Fibroblast of upper back skin (primary cell): ENCODE results near the gene MYO7B.
"Not testable (repeated sequence)": the region's sequence is repeated elsewhere in the genome, so short reads cannot be mapped to it uniquely, and the experiment has no call there.

Source experiments
- DNase-seq: peaks from one replicate; pipeline ENCODE4 v3.0.0-alpha.2; 2013

MYO7B gene

GRCh38 chr2:127524198-127524834, 11.2 kb upstream of the MYO7B start:
- not testable (repeated sequence) for DNase-seq

- peak; percentile 43 for DNase-seq
Observed at GRCh38 chr2:127525691-127526131, 9.8 kb upstream of the MYO7B start.

- peak; percentile 96 for DNase-seq
Observed at GRCh38 chr2:127526132-127527000, 9.1 kb upstream of the MYO7B start, which contains the start of gene IWS1. TSS of gene IWS1 (minus strand) at chr2:127526489. CDS start at chr2:127526208, 281 bp downstream.

DNA sequence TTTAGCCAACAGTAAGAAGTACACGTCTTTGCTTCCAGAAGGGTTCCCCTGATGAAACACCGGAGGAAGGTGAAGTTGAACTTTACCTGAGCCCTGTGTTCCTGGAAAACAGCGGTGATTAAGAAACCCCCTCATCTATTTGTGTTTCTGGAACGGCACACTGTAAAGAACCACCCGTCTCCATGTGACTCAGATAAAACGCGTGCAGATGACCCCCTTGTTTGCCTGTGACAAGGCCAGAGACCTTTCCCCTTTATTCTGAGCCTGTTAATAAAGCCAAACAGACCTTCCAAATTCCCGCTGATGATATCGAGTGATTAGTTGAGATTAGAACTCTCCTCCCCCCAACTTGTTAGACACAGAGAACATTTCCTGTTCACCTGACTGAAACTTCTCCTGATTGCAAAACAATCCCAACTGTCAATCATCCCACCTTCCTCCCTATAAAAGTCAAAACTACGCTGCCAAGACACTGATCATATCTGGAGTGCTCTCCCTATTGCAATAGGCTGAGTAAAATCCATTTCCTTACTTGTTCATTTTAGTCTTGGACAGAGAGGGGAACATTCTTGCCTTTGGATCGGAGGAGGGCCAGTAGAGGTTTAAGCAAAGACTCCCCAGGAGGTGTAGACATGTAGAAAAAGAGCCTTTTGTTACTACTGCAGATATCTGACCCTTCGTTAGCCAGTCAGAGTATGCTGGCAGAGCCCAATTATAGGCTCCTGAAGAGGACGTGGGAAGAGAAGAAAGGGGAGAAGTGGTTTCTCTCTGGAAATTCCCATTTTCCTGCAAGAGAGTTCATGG, 8.3 kb upstream of the MYO7B start:
- no peak for DNase-seq

DNA sequence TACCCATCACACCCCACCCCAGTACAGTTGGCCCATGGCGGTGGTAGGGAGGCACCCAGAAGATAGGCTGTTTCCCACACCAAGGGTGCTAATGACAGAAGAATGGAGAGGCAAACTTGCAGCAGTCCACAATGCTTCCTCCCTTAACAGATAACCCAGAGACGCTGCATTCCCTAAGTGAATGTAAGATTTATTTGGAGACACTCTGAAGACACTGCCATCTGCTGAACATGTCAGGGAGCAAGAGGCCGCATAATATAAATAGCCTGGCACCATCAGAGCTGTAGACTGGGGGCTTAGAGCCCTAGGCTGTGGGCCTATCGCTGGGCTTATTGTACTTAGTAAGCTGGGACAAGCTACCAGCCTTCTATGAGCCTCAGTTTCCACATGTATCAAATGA, 7.0 kb upstream of the MYO7B start:
- no peak for DNase-seq

GRCh38 chr2:127529416-127529815, 6.1 kb upstream of the MYO7B start:
- DNase-seq = not testable (repeated sequence)

GRCh38 chr2:127530245-127531140, 5.0 kb upstream of the MYO7B start:
- DNase-seq = no peak

DNA sequence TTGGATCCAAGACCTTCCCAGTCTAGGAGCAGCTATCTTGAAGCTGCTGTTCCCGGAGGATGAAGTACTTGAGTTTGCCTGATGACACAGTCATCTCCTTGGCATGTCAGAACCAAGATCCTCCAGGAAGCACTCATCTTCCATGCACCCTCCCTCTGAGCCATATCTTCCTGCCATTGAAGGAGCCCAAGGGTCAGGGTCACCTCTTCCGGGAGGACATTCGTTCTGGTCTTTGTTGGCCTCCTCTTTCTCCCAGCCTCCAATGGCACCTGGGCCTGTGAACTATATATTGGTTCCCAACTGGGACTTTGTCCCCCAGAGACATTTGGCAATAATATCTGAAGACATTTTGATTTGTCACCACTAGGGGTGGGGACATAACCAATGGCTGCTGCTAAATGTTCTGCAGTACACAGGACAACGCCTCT, 4.2 kb upstream of the MYO7B start:
- DNase-seq = no peak

DNA sequence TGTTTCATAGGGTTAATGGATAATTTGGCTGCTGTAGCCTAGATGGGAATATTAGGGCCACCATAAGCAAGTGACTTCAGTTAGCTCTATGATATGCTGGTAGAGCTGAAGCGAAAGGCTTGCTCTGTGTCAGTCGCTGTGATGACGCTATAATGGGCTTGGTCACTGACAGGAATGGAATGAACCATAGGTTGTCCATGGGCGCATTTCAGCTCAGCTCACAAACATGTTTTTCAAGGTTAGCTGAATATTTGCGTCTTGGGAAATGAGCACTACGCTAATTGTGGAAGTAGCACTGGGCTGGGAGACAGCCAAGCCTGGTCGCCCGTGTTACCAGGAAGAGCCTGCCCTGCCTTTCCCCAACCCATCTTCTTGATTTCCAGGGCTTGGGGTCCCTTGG, 3.2 kb upstream of the MYO7B start:
- no peak for DNase-seq

DNA sequence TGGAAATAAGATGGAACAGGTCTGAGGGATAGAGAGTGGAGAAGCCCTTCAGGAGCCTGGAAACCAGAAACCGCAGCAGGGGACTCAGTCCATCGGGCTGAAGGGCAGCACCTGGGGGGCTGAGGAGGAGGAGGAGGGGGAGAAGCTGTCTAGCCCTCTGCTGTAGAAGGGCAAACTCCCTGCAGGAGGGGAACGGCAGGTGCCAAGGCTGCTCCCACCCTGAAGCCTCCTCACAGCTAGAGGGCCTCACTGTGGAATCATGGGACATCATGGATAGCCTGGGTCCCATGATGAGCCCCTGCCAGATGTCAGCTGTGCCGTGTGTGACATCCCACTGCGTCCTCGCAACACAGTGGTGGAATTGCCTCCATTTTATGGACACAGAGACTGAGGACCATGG, 435 bp downstream of the MYO7B start:
- DNase-seq = no peak

DNA sequence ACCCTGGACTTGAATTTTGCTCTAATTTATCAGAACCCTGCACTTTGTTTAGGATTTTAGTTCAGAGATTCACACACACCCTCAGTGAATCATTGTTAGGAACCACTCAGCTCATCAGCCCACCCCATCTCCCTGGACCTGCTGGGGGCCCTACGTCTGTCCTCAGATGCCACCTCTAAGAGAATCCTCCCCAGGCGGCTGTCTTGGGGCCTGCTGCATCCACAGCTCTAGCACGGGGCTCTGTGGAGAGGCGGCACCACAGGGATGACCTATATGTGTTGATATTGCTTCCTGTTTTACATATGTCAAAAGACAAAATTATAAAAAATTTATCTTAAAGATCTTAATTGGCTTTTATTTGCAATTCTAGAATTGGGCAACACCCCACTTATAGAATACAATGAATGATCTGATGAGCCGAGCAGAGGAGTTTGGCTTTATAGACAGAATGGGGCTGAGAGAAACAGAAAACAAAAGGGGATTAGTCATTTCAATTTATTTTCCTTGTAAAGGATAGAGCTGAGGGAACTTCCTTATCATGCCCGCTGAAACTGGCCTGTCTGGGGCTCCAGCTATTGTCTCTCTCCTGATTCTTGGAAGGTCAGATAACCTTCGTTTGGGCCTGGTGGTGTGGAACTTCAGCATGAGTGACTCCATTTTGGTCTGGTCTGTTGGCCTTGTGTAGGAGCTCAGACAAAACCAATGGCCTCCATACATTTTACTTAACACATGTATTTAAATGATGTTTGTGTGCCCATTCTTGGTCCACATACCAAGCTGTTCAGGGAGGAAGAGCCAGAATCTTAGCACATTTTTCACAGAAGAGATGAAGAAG, 1.4 kb downstream of the MYO7B start:
- DNase-seq = no peak

DNA sequence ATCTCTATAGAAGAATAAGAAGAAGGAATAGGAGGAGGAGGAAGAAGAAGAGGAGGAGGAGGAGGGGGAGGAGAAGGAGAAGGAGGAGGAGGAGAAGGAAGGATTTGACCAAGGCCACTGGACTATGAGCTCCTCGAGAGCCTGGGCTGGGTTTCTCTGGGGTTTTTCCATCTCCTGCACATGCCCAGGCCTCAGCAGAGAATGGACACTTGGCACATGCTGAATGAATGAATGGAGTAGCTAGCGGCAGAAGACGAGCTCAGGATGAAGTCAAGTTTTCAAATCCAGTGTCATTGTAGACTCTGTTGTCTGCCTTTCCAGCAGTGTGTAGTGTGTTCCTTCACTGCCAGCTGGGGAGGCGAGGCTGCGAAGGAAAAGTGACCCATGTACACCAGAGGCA, 2.2 kb downstream of the MYO7B start:
- no peak for DNase-seq

- DNase-seq = no peak
Observed at GRCh38 chr2:127541809-127542208, 6.3 kb downstream of the MYO7B start.

DNA sequence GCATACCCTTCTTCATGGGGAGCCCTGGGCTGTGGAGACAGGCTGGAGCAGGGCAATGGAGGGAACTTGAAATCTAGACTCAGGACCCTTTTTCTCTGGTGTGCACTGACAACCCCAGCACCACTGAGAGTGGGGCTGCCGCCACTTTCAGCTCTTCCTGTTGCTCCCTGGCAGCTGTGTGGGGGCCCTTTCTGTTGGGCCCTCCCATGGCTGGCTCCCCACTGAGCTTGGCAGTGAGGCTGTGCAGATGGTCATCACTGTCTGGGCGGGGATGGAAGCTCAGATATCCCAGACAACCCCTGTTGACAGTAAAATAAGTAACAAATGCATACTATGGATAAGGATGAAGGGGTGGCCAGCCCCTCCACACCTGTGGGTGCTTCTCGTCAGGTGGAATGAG, 6.7 kb downstream of the MYO7B start:
- DNase-seq = no peak

DNA sequence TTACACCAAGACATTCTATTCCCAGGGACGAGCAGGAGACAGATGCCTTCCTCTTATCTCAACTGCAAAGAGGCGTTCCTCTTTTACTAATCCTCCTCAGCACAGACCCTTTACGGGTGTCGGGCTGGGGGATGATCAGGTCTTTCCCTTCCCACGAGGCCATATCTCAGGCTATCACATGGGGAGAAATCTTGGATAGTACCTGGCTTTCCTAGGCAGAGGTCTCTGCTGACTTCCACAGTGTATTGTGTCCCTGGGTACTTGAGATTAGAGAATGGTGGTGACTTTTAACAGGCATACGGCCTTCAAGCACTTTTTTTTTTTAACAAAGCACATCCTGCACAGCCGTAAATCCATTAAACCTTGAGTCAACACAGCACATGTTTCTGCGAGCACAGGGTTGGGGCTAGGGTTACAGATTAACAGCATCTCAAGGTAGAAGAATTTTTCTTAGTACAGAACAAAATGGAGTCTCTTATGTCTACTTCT, 7.6 kb downstream of the MYO7B start:
- DNase-seq = not testable (repeated sequence)

- DNase-seq = no peak
Observed at GRCh38 chr2:127545189-127545588, 9.7 kb downstream of the MYO7B start.

GRCh38 chr2:127545796-127546195, 10.3 kb downstream of the MYO7B start:
- no peak for DNase-seq

GRCh38 chr2:127546797-127547196, 11.3 kb downstream of the MYO7B start:
- DNase-seq = no peak

GRCh38 chr2:127551221-127551930, 15.9 kb downstream of the MYO7B start:
- no peak for DNase-seq

DNA sequence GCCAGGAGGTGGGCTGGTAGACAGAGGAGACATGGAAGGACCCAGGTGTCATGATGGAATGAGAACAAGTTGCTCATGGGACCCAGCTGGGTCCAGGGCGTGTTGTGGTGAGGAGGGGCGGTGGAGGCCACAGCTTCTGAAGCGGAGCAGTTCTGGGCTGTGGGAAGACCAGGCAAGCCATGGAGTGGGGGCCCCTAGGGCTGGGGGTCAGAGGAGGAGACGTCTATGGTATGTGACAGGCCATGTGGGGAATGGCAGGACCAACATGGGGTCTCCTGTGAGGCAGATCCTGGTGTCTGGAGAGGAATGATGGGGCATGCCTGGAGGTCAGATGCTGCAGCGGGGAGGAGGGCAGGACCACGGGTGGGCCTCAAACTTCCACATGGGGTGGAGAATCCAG, 16.9 kb downstream of the MYO7B start:
- no peak for DNase-seq
